ENCODE measurements around the gene OR2L5.

DNA sequence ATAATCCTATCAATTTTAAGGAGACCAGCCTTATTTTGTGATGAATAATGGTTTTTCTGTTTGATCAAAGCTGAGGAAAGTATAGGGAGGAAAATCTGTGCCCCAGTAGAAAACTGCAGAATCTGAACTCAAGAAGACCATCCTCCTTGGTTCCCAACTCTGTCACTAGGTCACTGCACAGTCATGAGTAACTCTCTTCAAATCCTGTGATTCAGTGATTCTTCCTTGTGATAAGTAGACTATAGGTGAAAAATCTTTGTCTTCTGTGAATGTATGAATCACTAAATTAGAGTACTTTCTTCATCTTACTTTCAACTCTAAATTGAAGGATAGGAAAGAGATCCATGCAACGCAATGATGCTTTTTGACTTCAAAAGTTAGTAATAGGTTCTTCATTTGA, 13.3 kb upstream of the OR2L5 start:
- TF ChIP-seq, protein P1, sequence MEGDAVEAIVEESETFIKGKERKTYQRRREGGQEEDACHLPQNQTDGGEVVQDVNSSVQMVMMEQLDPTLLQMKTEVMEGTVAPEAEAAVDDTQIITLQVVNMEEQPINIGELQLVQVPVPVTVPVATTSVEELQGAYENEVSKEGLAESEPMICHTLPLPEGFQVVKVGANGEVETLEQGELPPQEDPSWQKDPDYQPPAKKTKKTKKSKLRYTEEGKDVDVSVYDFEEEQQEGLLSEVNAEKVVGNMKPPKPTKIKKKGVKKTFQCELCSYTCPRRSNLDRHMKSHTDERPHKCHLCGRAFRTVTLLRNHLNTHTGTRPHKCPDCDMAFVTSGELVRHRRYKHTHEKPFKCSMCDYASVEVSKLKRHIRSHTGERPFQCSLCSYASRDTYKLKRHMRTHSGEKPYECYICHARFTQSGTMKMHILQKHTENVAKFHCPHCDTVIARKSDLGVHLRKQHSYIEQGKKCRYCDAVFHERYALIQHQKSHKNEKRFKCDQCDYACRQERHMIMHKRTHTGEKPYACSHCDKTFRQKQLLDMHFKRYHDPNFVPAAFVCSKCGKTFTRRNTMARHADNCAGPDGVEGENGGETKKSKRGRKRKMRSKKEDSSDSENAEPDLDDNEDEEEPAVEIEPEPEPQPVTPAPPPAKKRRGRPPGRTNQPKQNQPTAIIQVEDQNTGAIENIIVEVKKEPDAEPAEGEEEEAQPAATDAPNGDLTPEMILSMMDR (IDR thresholded peaks at IDR 0.05; ENCODE audit: borderline replicate concordance, extremely low read depth, low read length, poor library complexity, severe bottlenecking) = no peak
- TF ChIP-seq EZH2 (IDR thresholded peaks at IDR 0.05; ENCODE audit: borderline replicate concordance, low read depth, low read length, severe bottlenecking) = no peak

Measured in DND-41 (cell line).